ENCODE measurements around the gene FLT4. TPM values are rescaled to one million over a fixed set of nuclear protein-coding genes. Genes with fewer than 3 reads are reported as not detected.

FLT4 gene
- total and polyA plus RNA-seq, 9 of the 15 experiments (the other 6 are each of a cell fraction or from before 2014, with no cell fraction given): 0.01 to 0.42 (median 0.14) TPM; not detected in 2

- Histone ChIP-seq H4K20me1 (replicated peaks; ENCODE audit: control insufficient read depth, insufficient read depth, low read length) (peaks cover 6% of the 10 kb centered on the region), H3K27ac (ENCODE audit: extremely low read depth, low read depth, low read length) (no peak overlapping the region), H3K79me2 (ENCODE audit: control insufficient read depth, insufficient read depth, low read length) (no peaks in the 10 kb centered on the region), H3K36me3 (ENCODE audit: control insufficient read depth, insufficient read depth, low read length) (no peaks in the 10 kb centered on the region), H3K9ac (ENCODE audit: insufficient read depth in 1 of 2, low read depth in 2 of 2, low read length in 2 of 2) (peak overlapping the region in 1 of 2 experiments; percentile 26; a peak in 1 of 4 replicates), H3K9me1 (ENCODE audit: control insufficient read depth, insufficient read depth, low read length) (no peaks in the 10 kb centered on the region), H3K27me3 (ENCODE audit: control insufficient read depth in 2 of 2, insufficient read depth in 2 of 2, low read length in 2 of 2) (peaks cover 17 to 67% of the 10 kb centered on the region in 2 experiments), H3K4me1 (replicated peaks in 1 of 2; ENCODE audit: control insufficient read depth in 2 of 2, insufficient read depth in 2 of 2, low read length in 2 of 2) (peaks cover 0 to 53% of the 10 kb centered on the region in 2 experiments; a peak in 2 of 5 replicates), H3K4me3 (no peak overlapping the region), H3K4me2 (ENCODE audit: insufficient read depth, low read length) (no peak overlapping the region), H2AFZ (ENCODE audit: low read depth, low read length) (no peak overlapping the region), H3K9me3 (replicated peaks; ENCODE audit: control insufficient read depth, insufficient read depth, low read depth, low read length) (no peaks in the 10 kb centered on the region)
- DNase-seq (ENCODE audit: extremely low read depth in 1 of 4, low spot score in 3 of 4): no peak
- no peak for ATAC-seq
- in situ Hi-C loops (cut with MboI) (no loop called here), intact Hi-C loops (cut with micrococcal nuclease) (no loop called here)
- no peak for FAIRE-seq
- WGBS (ENCODE audit: insufficient coverage, low coverage, missing lambda C conversion rate): 32% methylated on average over 22 of the region's 25 CpGs
- no TSS peak for BruUV-seq (replicated peaks)
- ChIA-PET POLR2A (interaction anchor here (0.5 to 0.7 kb wide), 3 partner anchors 16 to 1771 kb away, joined by 3 read pairs; no protein-coding TSS in a partner anchor), CTCF (ENCODE audit: low intra/inter-chr PET ratio) (no interaction called here)
- TF ChIP-seq GABPB2 (CRISPR knock-in tag; conservative IDR thresholded peaks at IDR 0.05): no peak
These were observed 23.4 kb downstream of the FLT4 start for GRCh38 chr5:180625791-180626660.

GRCh38 chr5:180625125-180625790, 24.1 kb downstream of the FLT4 start:
- peak; percentile 7; the same call in 2 of the 3 replicates for ATAC-seq
- H3K27me3 ChIP-seq (ENCODE audit: control insufficient read depth in 2 of 2, insufficient read depth in 2 of 2, low read length in 2 of 2): peaks cover 14 to 67% of the 10 kb centered on the region in 2 experiments
- BruUV-seq (replicated peaks): no TSS peak
- H3K79me2 ChIP-seq (ENCODE audit: control insufficient read depth, insufficient read depth, low read length): no peaks in the 10 kb centered on the region
- H3K9ac ChIP-seq (ENCODE audit: insufficient read depth in 1 of 2, low read depth in 2 of 2, low read length in 2 of 2): no peak overlapping the region
- H3K4me2 ChIP-seq (ENCODE audit: insufficient read depth, low read length): no peak overlapping the region
- TF ChIP-seq CEBPG (CRISPR knock-in tag; IDR thresholded peaks at IDR 0.05) (peak; percentile 65; the same call in 1 of the 2 replicates), CEBPG (tag; conservative IDR thresholded peaks at IDR 0.05 in 1 of 2, IDR thresholded peaks at IDR 0.05 in 1 of 2) (no peak), ATF3 (IDR thresholded peaks at IDR 0.05) (peak; percentile 46), ATF3 (CRISPR knock-in tag; conservative IDR thresholded peaks at IDR 0.05) (no peak), ZNF347 (CRISPR knock-in tag; IDR thresholded peaks at IDR 0.05; ENCODE audit: low read depth) (no peak)
- H3K36me3 ChIP-seq (ENCODE audit: control insufficient read depth, insufficient read depth, low read length): no peaks in the 10 kb centered on the region
- no peak for DNase-seq (ENCODE audit: extremely low read depth in 1 of 4, low spot score in 3 of 4)
- WGBS (ENCODE audit: insufficient coverage, low coverage, missing lambda C conversion rate): 27% methylated on average over 7 of the region's 10 CpGs
- H2AFZ ChIP-seq (ENCODE audit: low read depth, low read length): no peak overlapping the region
- POLR2A ChIA-PET: interaction anchor here (0.5 to 0.6 kb wide), 2 partner anchors 15 to 1770 kb away, joined by 3 read pairs; no protein-coding TSS in a partner anchor
- in situ Hi-C loops (cut with MboI) (no loop called here), intact Hi-C loops (cut with micrococcal nuclease) (no loop called here)
- no peaks in the 10 kb centered on the region for H3K9me3 ChIP-seq (replicated peaks; ENCODE audit: control insufficient read depth, insufficient read depth, low read depth, low read length)
- H3K9me1 ChIP-seq (ENCODE audit: control insufficient read depth, insufficient read depth, low read length): no peaks in the 10 kb centered on the region
- peaks cover 0 to 52% of the 10 kb centered on the region in 2 experiments; a peak in 2 of 5 replicates for H3K4me1 ChIP-seq (replicated peaks in 1 of 2; ENCODE audit: control insufficient read depth in 2 of 2, insufficient read depth in 2 of 2, low read length in 2 of 2)
- no peak for FAIRE-seq
- H4K20me1 ChIP-seq (replicated peaks; ENCODE audit: control insufficient read depth, insufficient read depth, low read length): peaks cover 6% of the 10 kb centered on the region
- CTCF ChIA-PET (ENCODE audit: low intra/inter-chr PET ratio): no interaction called here
- H3K27ac ChIP-seq (ENCODE audit: extremely low read depth, low read depth, low read length): no peak overlapping the region
- no peak overlapping the region for H3K4me3 ChIP-seq
